ENCODE measurements around the gene RSPH3. TPM values are rescaled to one million over a fixed set of nuclear protein-coding genes. Genes with fewer than 3 reads are reported as not detected.
A peak's percentile ranks its signal among the peaks of the same experiment; 100 is the strongest.

Gene RSPH3
- total and polyA plus RNA-seq, 4 donors: 8.5 to 13.0 (median 9.4) TPM

- H3K27me3 ChIP-seq (ENCODE audit: control insufficient read depth, insufficient read depth, low read length): no peaks in the 10 kb centered on the region
- H3K27ac ChIP-seq (ENCODE audit: low read depth, low read length): no peak overlapping the region
- peaks cover 3% of the 10 kb centered on the region for H3K9me3 ChIP-seq (ENCODE audit: control insufficient read depth, insufficient read depth, low read length)
- no peak overlapping the region for H3K4me3 ChIP-seq (ENCODE audit: low read depth, low read length)
- no peaks in the 10 kb centered on the region for H3K4me1 ChIP-seq (ENCODE audit: control insufficient read depth, insufficient read depth, low read length)
- no peak for DNase-seq (ENCODE audit: low read depth in 4 of 6, low spot score in 6 of 6)
- WGBS (ENCODE audit: insufficient coverage): no CpG with 5 or more reads among the region's 1 CpG
- H3K36me3 ChIP-seq (ENCODE audit: control insufficient read depth, insufficient read depth, low read length): no peaks in the 10 kb centered on the region
Observed at GRCh38 chr6:158987657-158988056, 12.3 kb downstream of the RSPH3 start.

- Histone ChIP-seq H3K4me3 (ENCODE audit: low read depth, low read length) (no peak overlapping the region), H3K4me1 (ENCODE audit: control insufficient read depth, insufficient read depth, low read length) (no peaks in the 10 kb centered on the region), H3K36me3 (ENCODE audit: control insufficient read depth, insufficient read depth, low read length) (peaks cover 11% of the 10 kb centered on the region), H3K27ac (ENCODE audit: low read depth, low read length) (no peak overlapping the region), H3K27me3 (ENCODE audit: control insufficient read depth, insufficient read depth, low read length) (no peaks in the 10 kb centered on the region), H3K9me3 (ENCODE audit: control insufficient read depth, insufficient read depth, low read length) (no peaks in the 10 kb centered on the region)
- 96% methylated on average over 3 of the region's 3 CpGs for WGBS (ENCODE audit: insufficient coverage)
- DNase-seq (ENCODE audit: low read depth in 4 of 6, low spot score in 6 of 6): no peak
Observed at GRCh38 chr6:158978757-158979156, 21.2 kb downstream of the RSPH3 start.

GRCh38 chr6:158977382-158977781, 22.6 kb downstream of the RSPH3 start:
- peaks cover 13% of the 10 kb centered on the region for H3K36me3 ChIP-seq (ENCODE audit: control insufficient read depth, insufficient read depth, low read length)
- WGBS (ENCODE audit: insufficient coverage): 92% methylated on average over 2 of the region's 3 CpGs

GRCh38 chr6:158972241-158973233, 27.5 kb downstream of the RSPH3 start:
- Histone ChIP-seq H3K36me3 (ENCODE audit: control insufficient read depth, insufficient read depth, low read length) (peaks cover 9% of the 10 kb centered on the region), H3K4me1 (ENCODE audit: control insufficient read depth, insufficient read depth, low read length) (peaks cover 5% of the 10 kb centered on the region), H3K27me3 (ENCODE audit: control insufficient read depth, insufficient read depth, low read length) (no peaks in the 10 kb centered on the region), H3K27ac (ENCODE audit: low read depth, low read length) (no peak overlapping the region), H3K4me3 (ENCODE audit: low read depth, low read length) (no peak overlapping the region), H3K9me3 (ENCODE audit: control insufficient read depth, insufficient read depth, low read length) (peaks cover 4% of the 10 kb centered on the region)
- no CpG with 5 or more reads among the region's 4 CpGs for WGBS (ENCODE audit: insufficient coverage)
- peak in 5 of 6 donors; percentile 38 to 89 (median 52) for DNase-seq (ENCODE audit: low read depth in 4 of 6, low spot score in 6 of 6)

More at GRCh38 chr6:158977382-158977781, 22.6 kb downstream of the RSPH3 start:
- no peaks in the 10 kb centered on the region for H3K4me1 ChIP-seq (ENCODE audit: control insufficient read depth, insufficient read depth, low read length)
- no peak for DNase-seq (ENCODE audit: low read depth in 4 of 6, low spot score in 6 of 6)
- no peak overlapping the region for H3K27ac ChIP-seq (ENCODE audit: low read depth, low read length)
- no peaks in the 10 kb centered on the region for H3K9me3 ChIP-seq (ENCODE audit: control insufficient read depth, insufficient read depth, low read length)
- H3K27me3 ChIP-seq (ENCODE audit: control insufficient read depth, insufficient read depth, low read length): no peaks in the 10 kb centered on the region
- no peak overlapping the region for H3K4me3 ChIP-seq (ENCODE audit: low read depth, low read length)

GRCh38 chr6:158970640-158971275, 29.2 kb downstream of the RSPH3 start:
- peak in 5 of 6 donors; percentile 39 to 75 (median 47) for DNase-seq (ENCODE audit: low read depth in 4 of 6, low spot score in 6 of 6)

GRCh38 chr6:158969148-158969547, 30.9 kb downstream of the RSPH3 start:
- H3K27me3 ChIP-seq (ENCODE audit: control insufficient read depth, insufficient read depth, low read length): no peaks in the 10 kb centered on the region
- H3K27ac ChIP-seq (ENCODE audit: low read depth, low read length): no peak overlapping the region
- no peak overlapping the region for H3K4me3 ChIP-seq (ENCODE audit: low read depth, low read length)
- WGBS (ENCODE audit: insufficient coverage): no CpG with 5 or more reads among the region's 1 CpG
- no peak for DNase-seq (ENCODE audit: low read depth in 4 of 6, low spot score in 6 of 6)
- peaks cover 7% of the 10 kb centered on the region for H3K9me3 ChIP-seq (ENCODE audit: control insufficient read depth, insufficient read depth, low read length)
- H3K4me1 ChIP-seq (ENCODE audit: control insufficient read depth, insufficient read depth, low read length): peaks cover 5% of the 10 kb centered on the region
- H3K36me3 ChIP-seq (ENCODE audit: control insufficient read depth, insufficient read depth, low read length): peaks cover 2% of the 10 kb centered on the region

More at GRCh38 chr6:158970640-158971275, 29.2 kb downstream of the RSPH3 start:
- Histone ChIP-seq H3K27ac (ENCODE audit: low read depth, low read length) (peak overlapping the region; percentile 42), H3K36me3 (ENCODE audit: control insufficient read depth, insufficient read depth, low read length) (peaks cover 3% of the 10 kb centered on the region), H3K27me3 (ENCODE audit: control insufficient read depth, insufficient read depth, low read length) (no peaks in the 10 kb centered on the region), H3K9me3 (ENCODE audit: control insufficient read depth, insufficient read depth, low read length) (peaks cover 7% of the 10 kb centered on the region), H3K4me1 (ENCODE audit: control insufficient read depth, insufficient read depth, low read length) (peaks cover 5% of the 10 kb centered on the region), H3K4me3 (ENCODE audit: low read depth, low read length) (no peak overlapping the region)
- WGBS (ENCODE audit: insufficient coverage): 75% methylated on average over 2 of the region's 6 CpGs

- H3K4me1 ChIP-seq (ENCODE audit: control insufficient read depth, insufficient read depth, low read length): peaks cover 15% of the 10 kb centered on the region
- H3K4me3 ChIP-seq (ENCODE audit: low read depth, low read length): no peak overlapping the region
- DNase-seq (ENCODE audit: low read depth in 4 of 6, low spot score in 6 of 6): no peak
- H3K27me3 ChIP-seq (ENCODE audit: control insufficient read depth, insufficient read depth, low read length): no peaks in the 10 kb centered on the region
- no peaks in the 10 kb centered on the region for H3K36me3 ChIP-seq (ENCODE audit: control insufficient read depth, insufficient read depth, low read length)
- H3K27ac ChIP-seq (ENCODE audit: low read depth, low read length): no peak overlapping the region
- peaks cover 4% of the 10 kb centered on the region for H3K9me3 ChIP-seq (ENCODE audit: control insufficient read depth, insufficient read depth, low read length)
Observed at GRCh38 chr6:158963020-158963808, 36.8 kb downstream of the RSPH3 start.

- H3K36me3 ChIP-seq (ENCODE audit: control insufficient read depth, insufficient read depth, low read length): no peaks in the 10 kb centered on the region
- no peak overlapping the region for H3K27ac ChIP-seq (ENCODE audit: low read depth, low read length)
- 100% methylated on average over 1 of the region's 3 CpGs for WGBS (ENCODE audit: insufficient coverage)
Observed at GRCh38 chr6:158962371-158962770, 37.6 kb downstream of the RSPH3 start.

GRCh38 chr6:158960026-158960425, 40.0 kb downstream of the RSPH3 start:
- Histone ChIP-seq H3K27me3 (ENCODE audit: control insufficient read depth, insufficient read depth, low read length) (no peaks in the 10 kb centered on the region), H3K27ac (ENCODE audit: low read depth, low read length) (peak overlapping the region; percentile 71), H3K4me3 (ENCODE audit: low read depth, low read length) (no peak overlapping the region), H3K9me3 (ENCODE audit: control insufficient read depth, insufficient read depth, low read length) (no peaks in the 10 kb centered on the region), H3K36me3 (ENCODE audit: control insufficient read depth, insufficient read depth, low read length) (no peaks in the 10 kb centered on the region), H3K4me1 (ENCODE audit: control insufficient read depth, insufficient read depth, low read length) (peaks cover 15% of the 10 kb centered on the region)
- 36% methylated on average over 2 of the region's 2 CpGs for WGBS (ENCODE audit: insufficient coverage)
- peak; percentile 50 to 88 (median 65) for DNase-seq (ENCODE audit: low read depth in 4 of 6, low spot score in 6 of 6)

More at GRCh38 chr6:158962371-158962770, 37.6 kb downstream of the RSPH3 start:
- Histone ChIP-seq H3K4me1 (ENCODE audit: control insufficient read depth, insufficient read depth, low read length) (peaks cover 15% of the 10 kb centered on the region), H3K4me3 (ENCODE audit: low read depth, low read length) (no peak overlapping the region), H3K27me3 (ENCODE audit: control insufficient read depth, insufficient read depth, low read length) (no peaks in the 10 kb centered on the region), H3K9me3 (ENCODE audit: control insufficient read depth, insufficient read depth, low read length) (peaks cover 4% of the 10 kb centered on the region)
- DNase-seq (ENCODE audit: low read depth in 4 of 6, low spot score in 6 of 6): no peak
